GM21526 (cell line): Measurements from ENCODE around the gene TCF20.

ENCODE experiments used
- ATAC-seq: cut with Tn5 transposase; IDR thresholded peaks from one replicate; pipeline ENCODE4 v1.9.1; 2021; ENCODE audit warnings: moderate library complexity; ENCODE audit not compliant: unreplicated experiment, low FRiP score

TCF20 gene

GRCh38 chr22:42268852-42269410 lies 1.5 kb downstream of the TCF20 start:
- ATAC-seq: no peak

GRCh38 chr22:42265321-42265720 lies 5.1 kb downstream of the TCF20 start:
- no peak for ATAC-seq

- no peak for ATAC-seq
Measured at GRCh38 chr22:42263944-42264343, 6.5 kb downstream of the TCF20 start.

- ATAC-seq: no peak
Measured at GRCh38 chr22:42262964-42263363, 7.5 kb downstream of the TCF20 start.

GRCh38 chr22:42261296-42261695 lies 9.2 kb downstream of the TCF20 start:
- no peak for ATAC-seq

GRCh38 chr22:42258126-42258525 lies 12.3 kb downstream of the TCF20 start:
- no peak for ATAC-seq

DNA sequence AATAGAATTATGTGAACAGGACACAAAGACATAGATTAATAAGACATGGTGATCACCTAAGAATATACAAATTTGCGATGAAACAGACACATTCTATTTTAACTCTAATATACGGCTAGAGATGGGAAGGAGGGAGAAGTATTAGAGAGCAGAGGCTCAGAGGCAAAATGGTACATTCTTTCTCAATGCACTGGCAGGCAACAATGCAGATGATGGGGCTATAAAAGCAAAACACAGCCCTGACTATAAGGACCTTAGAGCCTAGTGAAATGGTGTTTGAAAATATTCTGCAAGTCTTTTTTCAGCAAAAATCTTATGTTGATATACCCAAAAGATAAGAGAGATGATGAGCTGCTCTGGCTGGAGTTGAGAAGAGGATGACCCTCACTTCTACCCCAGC lies 13.1 kb downstream of the TCF20 start:
- no peak for ATAC-seq

DNA sequence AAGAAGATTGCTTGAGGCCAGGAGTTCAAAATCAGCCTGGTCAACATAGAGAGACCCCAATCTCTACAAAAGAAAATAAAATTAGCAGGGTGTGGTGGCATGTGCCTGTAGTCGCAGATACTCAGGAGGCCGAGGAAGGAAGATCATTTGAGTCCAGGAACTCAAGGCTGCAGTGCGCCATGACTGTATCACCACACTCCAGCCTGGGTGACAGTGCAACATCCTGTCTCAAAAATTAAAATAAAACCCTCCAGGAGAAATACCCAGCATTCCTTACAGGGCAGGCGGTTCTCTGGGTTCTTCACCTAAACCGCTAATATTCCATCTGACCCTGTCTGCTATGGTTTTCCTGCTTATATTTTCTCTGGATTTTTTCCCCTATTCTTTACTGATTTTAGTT lies 13.5 kb downstream of the TCF20 start:
- ATAC-seq: no peak

- ATAC-seq: no peak
Measured at GRCh38 chr22:42256220-42256619, 14.2 kb downstream of the TCF20 start.

GRCh38 chr22:42249831-42250230 lies 20.6 kb downstream of the TCF20 start:
- ATAC-seq: no peak

DNA sequence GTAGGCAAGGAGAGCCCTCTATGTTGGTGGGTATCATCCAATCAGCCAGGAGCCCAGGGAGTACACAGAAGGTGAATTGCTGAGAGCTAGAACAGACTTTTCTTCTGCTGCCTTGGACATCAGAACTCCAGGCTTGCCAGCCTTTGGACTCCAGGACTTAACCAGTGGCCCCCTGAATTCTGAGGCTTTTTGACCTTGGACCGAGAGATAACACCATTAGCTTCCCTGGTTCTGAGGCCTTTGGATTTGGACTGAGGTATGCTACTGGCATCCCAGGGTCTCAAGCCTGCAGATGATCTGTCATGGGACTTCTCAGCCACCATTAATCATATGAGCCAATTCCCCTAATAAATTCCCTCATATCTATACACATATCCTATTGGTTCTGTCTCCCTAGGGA lies 21.5 kb downstream of the TCF20 start:
- no peak for ATAC-seq

DNA sequence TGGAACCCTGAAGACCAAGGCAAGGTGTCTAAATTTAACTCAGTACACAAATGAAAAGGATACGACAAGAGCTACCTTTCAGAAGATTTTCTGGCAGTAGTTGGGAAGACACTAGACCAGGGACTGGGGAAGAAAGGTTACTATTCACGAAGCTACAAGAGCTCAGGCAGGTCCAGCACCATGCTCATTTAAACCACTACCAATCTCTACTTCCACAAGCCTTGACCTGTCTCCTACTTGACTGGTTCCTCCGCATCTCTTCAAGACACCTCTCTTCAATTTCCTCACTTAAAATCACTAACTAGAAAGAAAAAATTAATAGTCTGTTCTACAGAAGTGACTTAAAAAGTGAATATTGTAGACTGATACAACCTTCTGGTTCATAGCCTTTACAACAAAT lies 22.9 kb downstream of the TCF20 start:
- no peak for ATAC-seq

GRCh38 chr22:42243802-42244060 lies 26.7 kb downstream of the TCF20 start:
- ATAC-seq: no peak

DNA sequence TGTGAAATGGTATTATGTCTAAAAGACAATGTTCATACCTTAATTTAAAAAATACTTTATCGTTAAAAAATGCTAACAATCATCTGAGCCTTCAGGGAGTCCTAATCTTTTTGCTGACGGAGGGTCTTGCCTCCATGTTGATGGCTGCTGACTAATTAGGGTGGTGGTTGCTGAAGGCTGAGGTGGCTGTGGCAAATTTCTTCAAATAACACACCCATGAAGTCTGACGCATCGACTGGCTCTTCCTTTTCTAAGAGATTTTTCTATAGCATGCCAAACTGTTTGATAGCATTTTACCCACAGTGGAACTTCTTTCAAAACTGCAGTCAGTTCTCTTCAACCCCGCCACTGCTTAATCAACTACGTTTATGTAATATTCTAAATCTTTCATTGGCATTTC lies 33.6 kb downstream of the TCF20 start:
- ATAC-seq: no peak

GRCh38 chr22:42236268-42236667 lies 34.2 kb downstream of the TCF20 start:
- no peak for ATAC-seq

DNA sequence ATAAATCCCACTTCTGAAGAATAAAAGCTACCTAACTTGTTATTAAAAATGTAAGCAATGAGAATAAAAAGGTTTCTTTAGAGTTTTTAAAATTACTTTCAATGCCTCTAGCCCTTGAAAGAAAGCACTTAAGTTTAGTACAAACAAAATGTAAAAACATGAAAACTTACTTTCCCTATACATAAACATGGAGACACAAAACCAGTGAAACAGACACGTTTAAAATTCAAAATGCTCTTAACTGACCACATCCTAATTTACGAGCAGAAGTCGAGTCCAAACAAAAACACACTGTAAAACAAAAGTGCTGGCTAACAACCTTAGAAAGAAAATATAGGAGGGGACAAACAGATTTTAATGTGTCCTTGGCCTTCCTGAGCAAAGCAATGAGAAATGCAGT lies 36.6 kb downstream of the TCF20 start:
- ATAC-seq: no peak

DNA sequence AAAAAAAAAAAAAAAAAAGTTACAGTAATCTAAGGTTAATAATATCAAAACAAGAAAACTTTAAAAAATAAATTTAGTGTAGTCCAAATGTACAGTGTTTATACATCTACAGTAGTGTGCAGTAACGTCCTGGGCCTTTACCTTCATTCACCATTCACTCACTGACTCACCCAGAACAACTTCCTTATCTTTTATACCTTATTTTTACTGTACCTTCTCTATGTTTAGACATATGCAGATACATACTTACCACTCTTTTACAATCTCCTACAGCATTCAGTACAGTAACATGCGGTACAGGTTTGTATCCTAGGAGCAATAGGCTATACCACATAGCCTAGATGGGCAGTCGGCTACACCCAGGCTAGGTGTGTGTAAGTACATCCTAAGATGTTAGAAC lies 38.5 kb downstream of the TCF20 start:
- no peak for ATAC-seq

- ATAC-seq: no peak
Measured at GRCh38 chr22:42229455-42230149, 40.9 kb downstream of the TCF20 start.

DNA sequence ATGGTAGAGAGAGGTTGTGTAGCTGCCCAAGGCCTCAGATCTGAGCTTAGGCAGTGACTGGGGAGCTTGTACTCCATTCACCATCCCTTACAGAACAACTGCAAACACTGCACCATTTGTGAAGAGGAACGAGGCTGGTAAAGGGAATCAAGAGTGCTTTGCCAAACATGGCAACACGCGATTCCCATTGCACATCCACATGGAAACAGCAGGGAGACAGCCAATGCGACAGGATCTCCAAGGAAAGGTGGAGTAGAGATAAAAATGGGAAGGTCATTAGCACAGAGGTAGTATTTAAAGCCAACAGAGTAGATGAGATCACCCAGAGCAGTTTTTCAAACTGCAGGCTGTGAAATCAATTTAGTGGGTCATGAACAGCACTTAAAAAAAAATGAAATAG lies 42.0 kb downstream of the TCF20 start:
- ATAC-seq: no peak

GRCh38 chr22:42227435-42227834 lies 43.0 kb downstream of the TCF20 start:
- no peak for ATAC-seq

DNA sequence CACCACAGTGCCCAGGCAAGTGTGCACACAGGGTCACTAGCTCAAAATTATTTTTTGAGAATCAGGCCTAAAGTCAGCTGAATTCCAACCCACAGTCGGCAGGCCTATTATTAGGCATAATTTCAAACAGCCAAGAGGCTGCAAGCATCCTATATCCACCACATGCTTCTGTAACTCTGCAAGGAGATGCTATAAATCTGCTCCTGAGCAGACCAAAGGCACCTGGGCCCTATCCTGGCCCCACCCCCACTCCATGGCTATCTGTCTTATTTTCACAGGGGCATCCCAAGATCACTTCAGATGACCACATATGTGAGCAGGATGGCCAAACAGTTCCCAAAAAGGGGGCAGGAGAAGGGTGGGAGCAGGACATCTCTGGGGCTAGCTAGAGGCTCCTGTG lies 44.6 kb downstream of the TCF20 start:
- ATAC-seq: no peak

DNA sequence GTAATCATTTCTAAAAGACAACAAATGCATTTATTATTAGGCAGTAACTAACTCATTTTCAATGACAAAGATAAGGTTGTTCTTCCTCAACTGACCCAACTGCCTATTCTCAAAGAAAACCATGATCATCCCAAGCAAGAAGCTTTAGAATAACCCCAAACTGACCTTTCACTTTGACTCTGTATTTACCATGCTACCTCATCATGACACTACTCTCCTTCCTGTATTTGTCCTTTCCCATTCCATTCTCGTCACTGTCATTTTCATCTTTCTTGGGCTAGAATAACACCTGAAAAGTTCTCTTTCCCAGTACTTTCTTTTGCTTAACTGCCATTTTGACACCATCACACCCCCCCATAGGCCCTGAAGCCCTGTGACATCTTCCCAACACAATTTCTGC lies 48.3 kb downstream of the TCF20 start:
- no peak for ATAC-seq
